Hematopoietic multipotent progenitor cell treated with erythropoietin and hydrocortisone succinate and interleukin-3 and kit ligand, for 17 days (in vitro differentiated cells): ENCODE data around the gene C1QTNF5.

Experiments used
- DNase-seq: peaks from one replicate; pipeline ENCODE4 v3.0.0-alpha.2; 2015; ENCODE audit warnings: low spot score

The C1QTNF5 gene

GRCh38 chr11:119295178-119295577 is 45.5 kb downstream of the C1QTNF5 start:
- DNase-seq = no peak

- DNase-seq = no peak
These were observed 47.2 kb downstream of the C1QTNF5 start for GRCh38 chr11:119293461-119293860.

- DNase-seq = no peak
These were observed 49.7 kb downstream of the C1QTNF5 start for GRCh38 chr11:119290894-119291497.
